ENCODE data around the gene LSM14B. TPM values are rescaled to one million over a fixed set of nuclear protein-coding genes. Genes with fewer than 3 reads are reported as not detected.

The LSM14B gene
- total RNA-seq, 4 donors from 2014 or later: 28.0 to 52.5 (median 36.2) TPM

DNA sequence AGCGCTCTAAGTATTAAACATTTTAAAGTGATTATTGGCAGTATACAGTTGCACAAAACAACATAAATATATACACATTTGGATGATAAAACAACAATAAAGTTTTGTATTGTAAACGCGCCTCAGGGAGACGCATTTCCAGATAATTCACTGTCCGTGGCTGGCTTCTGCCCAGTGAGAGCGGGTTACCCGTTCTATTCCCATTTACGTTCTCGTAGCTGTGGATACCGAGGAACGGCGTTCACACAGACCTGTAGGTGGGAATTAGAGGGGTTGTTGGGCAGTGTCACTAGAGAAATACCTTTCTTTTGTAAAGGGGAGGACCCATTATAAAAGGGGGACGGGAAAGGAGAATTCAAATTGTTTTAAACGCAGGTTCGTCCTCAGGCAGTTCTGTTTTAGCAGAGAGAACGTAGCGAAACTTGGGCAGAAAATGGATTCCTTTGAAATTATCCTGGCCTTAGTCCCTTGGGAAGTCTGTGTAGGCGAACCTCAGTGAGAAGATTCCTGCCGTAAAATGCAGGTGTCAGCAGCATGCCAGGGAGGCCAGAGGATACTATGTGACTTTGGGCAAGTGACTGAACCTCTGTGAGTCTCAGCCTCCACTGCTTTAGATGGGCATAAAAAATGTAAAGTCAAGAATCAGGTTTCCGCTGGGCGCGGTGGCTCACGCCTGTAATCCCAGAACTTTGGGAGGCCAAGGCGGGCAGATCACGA, 61.3 kb downstream of the LSM14B start:
- Histone ChIP-seq H3K4me3 (peak overlapping the region; percentile 77 to 99 (median 84)), H3K27ac (peak overlapping the region; percentile 87 to 97 (median 90)), H3K27me3 (no peaks in the 10 kb centered on the region), H3K9me3 (no peaks in the 10 kb centered on the region), H3K36me3 (peaks cover 0 to 10% of the 10 kb centered on the region in 2 donors), H3K4me1 (peaks cover 16 to 20% of the 10 kb centered on the region in 2 donors)
- ATAC-seq (no peak), DNase-seq (no peak)
- in situ Hi-C loops (cut with MboI; ENCODE audit: low sequenced_read_pairs in 4 of 4): loop anchor here in 1 of 4 donors (25.0 kb wide), 1 partner anchor 204 kb away; the partner anchor contains the start of gene RPS21
- intact Hi-C loops (cut with DNase I; ENCODE audit: low total_unique reads): loop anchor here (1.0 to 10.0 kb wide), 5 partner anchors 41 to 201 kb away; partner anchors contain the start of genes ADRM1, LSM14B, PSMA7 and RPS21
- no peak for TF ChIP-seq POLR2A (IDR thresholded peaks at IDR 0.05)
- TF ChIP-seq, protein P1, sequence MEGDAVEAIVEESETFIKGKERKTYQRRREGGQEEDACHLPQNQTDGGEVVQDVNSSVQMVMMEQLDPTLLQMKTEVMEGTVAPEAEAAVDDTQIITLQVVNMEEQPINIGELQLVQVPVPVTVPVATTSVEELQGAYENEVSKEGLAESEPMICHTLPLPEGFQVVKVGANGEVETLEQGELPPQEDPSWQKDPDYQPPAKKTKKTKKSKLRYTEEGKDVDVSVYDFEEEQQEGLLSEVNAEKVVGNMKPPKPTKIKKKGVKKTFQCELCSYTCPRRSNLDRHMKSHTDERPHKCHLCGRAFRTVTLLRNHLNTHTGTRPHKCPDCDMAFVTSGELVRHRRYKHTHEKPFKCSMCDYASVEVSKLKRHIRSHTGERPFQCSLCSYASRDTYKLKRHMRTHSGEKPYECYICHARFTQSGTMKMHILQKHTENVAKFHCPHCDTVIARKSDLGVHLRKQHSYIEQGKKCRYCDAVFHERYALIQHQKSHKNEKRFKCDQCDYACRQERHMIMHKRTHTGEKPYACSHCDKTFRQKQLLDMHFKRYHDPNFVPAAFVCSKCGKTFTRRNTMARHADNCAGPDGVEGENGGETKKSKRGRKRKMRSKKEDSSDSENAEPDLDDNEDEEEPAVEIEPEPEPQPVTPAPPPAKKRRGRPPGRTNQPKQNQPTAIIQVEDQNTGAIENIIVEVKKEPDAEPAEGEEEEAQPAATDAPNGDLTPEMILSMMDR (IDR thresholded peaks at IDR 0.05 in 4 of 5, conservative IDR thresholded peaks at IDR 0.05 in 1 of 5): no peak

Other genes with a start within 250 kb of the LSM14B start
- 10 to 100 TPM in 3 of 4 donors, 1 to 10 TPM in 1; 8.0 to 24.9 (median 13.9) TPM for gene TAF4, start 56.6 kb upstream of the LSM14B start, total RNA-seq
- gene PSMA7, start 20.9 kb downstream of the LSM14B start, total RNA-seq: 1,000 to 10,000 TPM in 2 of 4 donors, 100 to 1,000 TPM in 2; 632 to 1,338 (median 1,003) TPM
- gene SS18L1, start 21.3 kb downstream of the LSM14B start, total RNA-seq: 10 to 100 TPM; 11.5 to 31.8 (median 16.9) TPM
- 10 to 100 TPM; 21.0 to 50.8 (median 29.3) TPM for gene MTG2, start 60.6 kb downstream of the LSM14B start, total RNA-seq
- gene HRH3, start 97.8 kb downstream of the LSM14B start, total RNA-seq: not detected
- 10 to 100 TPM; 15.8 to 26.4 (median 19.6) TPM for gene OSBPL2, start 116.0 kb downstream of the LSM14B start, total RNA-seq
- gene ADRM1, start 180.5 kb downstream of the LSM14B start, total RNA-seq: 100 to 1,000 TPM; 389 to 644 (median 611) TPM
- 10 to 100 TPM; 13.0 to 35.8 (median 22.7) TPM for gene LAMA5, start 244.8 kb downstream of the LSM14B start, total RNA-seq